Measurements from ENCODE around the gene POLN. TPM values are rescaled to one million over a fixed set of nuclear protein-coding genes. Genes with fewer than 3 reads are reported as not detected.

Gene POLN
- total and polyA plus RNA-seq, 2 experiments from 2014 or later, result 1.7 to 2.0 TPM

DNA sequence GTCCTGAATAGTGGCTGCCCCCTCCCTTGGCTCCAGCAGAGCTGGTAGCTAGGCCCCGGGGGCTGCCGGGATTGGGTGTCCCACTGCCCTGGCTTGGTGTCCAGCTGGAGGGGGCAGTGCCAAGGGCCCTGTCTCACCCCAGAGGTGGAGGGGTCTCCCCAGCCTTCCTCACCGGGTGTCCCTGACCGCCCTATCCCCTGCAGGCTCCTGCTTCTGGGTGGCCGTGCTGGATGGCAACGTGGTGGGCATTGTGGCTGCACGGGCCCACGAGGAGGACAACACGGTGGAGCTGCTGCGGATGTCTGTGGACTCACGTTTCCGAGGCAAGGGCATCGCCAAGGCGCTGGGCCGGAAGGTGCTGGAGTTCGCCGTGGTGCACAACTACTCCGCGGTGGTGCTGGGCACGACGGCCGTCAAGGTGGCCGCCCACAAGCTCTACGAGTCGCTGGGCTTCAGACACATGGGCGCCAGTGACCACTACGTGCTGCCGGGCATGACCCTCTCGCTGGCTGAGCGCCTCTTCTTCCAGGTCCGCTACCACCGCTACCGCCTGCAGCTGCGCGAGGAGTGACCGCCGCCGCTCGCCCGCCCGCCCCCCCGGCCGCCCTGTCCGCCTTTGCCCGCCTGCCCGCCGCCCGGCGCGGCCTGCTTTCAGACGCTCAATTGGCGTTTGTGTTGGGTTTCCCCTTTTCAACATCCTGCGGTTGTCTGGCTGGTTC, 178.2 kb downstream of the POLN start:
- Histone ChIP-seq H2AFZ (no peak overlapping the region), H4K20me1 (ENCODE audit: insufficient read depth, poor library complexity, severe bottlenecking) (no peaks in the 10 kb centered on the region), H3K9me3 (ENCODE audit: low read depth) (no peaks in the 10 kb centered on the region), H3K4me3 (no peak overlapping the region), H3K9me2 (replicated peaks; ENCODE audit: insufficient read depth) (no peaks in the 10 kb centered on the region), H3K27ac (no peak overlapping the region), H3K36me3 (replicated peaks; ENCODE audit: insufficient read depth, low read depth) (no peaks in the 10 kb centered on the region), H3K79me2 (no peaks in the 10 kb centered on the region), H3K4me2 (no peak overlapping the region), H3K27me3 (peaks cover 8% of the 10 kb centered on the region), H3K4me1 (ENCODE audit: insufficient read depth) (no peaks in the 10 kb centered on the region)
- TF ChIP-seq EZH2phosphoT487 (IDR thresholded peaks at IDR 0.05; ENCODE audit: low read depth, severe bottlenecking, unreplicated experiment) (no peak), EZH2 (IDR thresholded peaks at IDR 0.05; ENCODE audit: borderline replicate concordance) (no peak)
- TF ChIP-seq, protein P1, sequence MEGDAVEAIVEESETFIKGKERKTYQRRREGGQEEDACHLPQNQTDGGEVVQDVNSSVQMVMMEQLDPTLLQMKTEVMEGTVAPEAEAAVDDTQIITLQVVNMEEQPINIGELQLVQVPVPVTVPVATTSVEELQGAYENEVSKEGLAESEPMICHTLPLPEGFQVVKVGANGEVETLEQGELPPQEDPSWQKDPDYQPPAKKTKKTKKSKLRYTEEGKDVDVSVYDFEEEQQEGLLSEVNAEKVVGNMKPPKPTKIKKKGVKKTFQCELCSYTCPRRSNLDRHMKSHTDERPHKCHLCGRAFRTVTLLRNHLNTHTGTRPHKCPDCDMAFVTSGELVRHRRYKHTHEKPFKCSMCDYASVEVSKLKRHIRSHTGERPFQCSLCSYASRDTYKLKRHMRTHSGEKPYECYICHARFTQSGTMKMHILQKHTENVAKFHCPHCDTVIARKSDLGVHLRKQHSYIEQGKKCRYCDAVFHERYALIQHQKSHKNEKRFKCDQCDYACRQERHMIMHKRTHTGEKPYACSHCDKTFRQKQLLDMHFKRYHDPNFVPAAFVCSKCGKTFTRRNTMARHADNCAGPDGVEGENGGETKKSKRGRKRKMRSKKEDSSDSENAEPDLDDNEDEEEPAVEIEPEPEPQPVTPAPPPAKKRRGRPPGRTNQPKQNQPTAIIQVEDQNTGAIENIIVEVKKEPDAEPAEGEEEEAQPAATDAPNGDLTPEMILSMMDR (IDR thresholded peaks at IDR 0.05; ENCODE audit: poor library complexity), result no peak
- 94% methylated on average over 31 of the region's 53 CpGs for WGBS (ENCODE audit: low lambda C conversion rate, missing lambda C conversion rate)
- no peak for DNase-seq (ENCODE audit: low spot score)

DNA sequence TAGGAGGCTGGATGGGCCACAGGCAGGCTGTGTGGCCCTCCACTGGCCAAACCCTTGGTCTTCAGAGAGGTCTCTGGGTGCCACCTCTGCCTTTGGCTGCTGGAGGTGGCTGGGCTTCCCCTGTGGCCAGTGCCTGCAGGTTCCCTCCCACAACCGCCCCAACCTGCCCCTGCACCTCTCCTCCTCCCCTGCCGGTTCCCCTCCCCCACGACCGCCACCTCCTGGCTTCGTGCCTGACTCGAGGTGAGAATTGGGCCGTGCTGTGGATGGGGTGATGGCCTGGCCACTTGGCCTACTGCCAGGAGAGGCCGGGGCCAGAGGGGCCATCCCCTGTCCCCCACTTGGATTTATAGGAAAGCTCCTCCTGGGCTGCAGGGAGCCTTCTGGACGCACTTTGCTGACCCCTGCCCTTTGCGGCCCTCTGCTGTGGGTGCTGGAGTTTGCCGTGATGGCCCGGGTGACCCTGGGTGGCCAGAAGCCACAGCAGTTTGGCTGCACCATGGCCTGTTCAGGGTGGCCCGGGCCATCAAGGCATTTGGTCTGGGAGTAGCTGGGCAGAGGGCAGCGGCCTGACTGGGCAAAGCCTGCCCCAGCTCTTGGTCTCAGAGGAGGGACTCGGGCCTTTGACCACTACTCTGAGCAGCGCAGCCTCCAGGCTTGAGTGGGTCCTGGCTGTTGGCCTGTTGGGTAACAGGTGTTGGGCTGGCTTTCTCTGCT, 179.0 kb downstream of the POLN start:
- Histone ChIP-seq H3K4me3 (no peak overlapping the region), H3K4me2 (no peak overlapping the region), H3K9me3 (ENCODE audit: low read depth) (no peaks in the 10 kb centered on the region), H4K20me1 (ENCODE audit: insufficient read depth, poor library complexity, severe bottlenecking) (no peaks in the 10 kb centered on the region), H3K36me3 (replicated peaks; ENCODE audit: insufficient read depth, low read depth) (no peaks in the 10 kb centered on the region), H3K79me2 (no peaks in the 10 kb centered on the region), H3K27me3 (peaks cover 11% of the 10 kb centered on the region), H3K9me2 (replicated peaks; ENCODE audit: insufficient read depth) (no peaks in the 10 kb centered on the region), H2AFZ (no peak overlapping the region), H3K4me1 (ENCODE audit: insufficient read depth) (no peaks in the 10 kb centered on the region), H3K27ac (no peak overlapping the region)
- TF ChIP-seq, protein P1 (IDR thresholded peaks at IDR 0.05; ENCODE audit: poor library complexity), result no peak
- no peak for TF ChIP-seq EZH2phosphoT487 (IDR thresholded peaks at IDR 0.05; ENCODE audit: low read depth, severe bottlenecking, unreplicated experiment)
- no peak for DNase-seq (ENCODE audit: low spot score)
- 93% methylated on average over 14 of the region's 16 CpGs for WGBS (ENCODE audit: low lambda C conversion rate, missing lambda C conversion rate)

DNA sequence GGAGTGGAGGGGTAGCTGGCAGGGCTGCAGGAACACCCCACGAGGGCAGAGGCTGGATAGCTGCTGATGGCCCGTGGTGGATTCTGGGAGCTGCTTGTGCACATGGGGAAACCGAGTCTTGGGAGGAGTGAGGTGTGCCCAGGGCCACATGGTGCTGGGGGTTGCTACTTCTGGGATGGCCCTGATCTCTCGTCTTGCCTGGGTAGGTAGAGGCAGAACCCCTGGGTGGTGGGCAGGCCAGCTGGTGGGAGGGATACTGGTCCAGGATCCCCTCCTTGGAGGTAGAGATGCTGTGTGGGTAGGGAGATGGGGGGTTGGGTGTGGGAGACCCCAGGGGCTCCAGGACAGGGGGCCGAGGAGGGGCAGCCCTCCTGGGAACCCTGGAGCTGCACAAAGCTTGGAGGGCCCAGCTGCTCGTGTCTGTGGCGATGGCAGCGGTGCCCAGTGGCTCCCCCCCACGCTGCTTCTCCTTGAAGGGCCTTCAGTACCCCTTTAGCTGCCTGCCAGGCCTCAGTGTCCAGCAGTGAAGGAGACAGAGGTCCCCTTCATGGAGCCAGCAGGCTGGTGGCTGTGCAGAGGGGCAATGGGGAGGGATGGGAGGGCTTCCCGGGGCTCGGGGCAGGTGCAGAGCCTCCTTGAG, 179.6 kb downstream of the POLN start:
- no peaks in the 10 kb centered on the region for H3K4me1 ChIP-seq (ENCODE audit: insufficient read depth)
- H3K79me2 ChIP-seq, result no peaks in the 10 kb centered on the region
- H3K27me3 ChIP-seq, result peaks cover 18% of the 10 kb centered on the region
- no peak overlapping the region for H3K4me2 ChIP-seq
- H4K20me1 ChIP-seq (ENCODE audit: insufficient read depth, poor library complexity, severe bottlenecking), result no peaks in the 10 kb centered on the region
- TF ChIP-seq, protein P1 (IDR thresholded peaks at IDR 0.05; ENCODE audit: poor library complexity), result no peak
- TF ChIP-seq EZH2phosphoT487 (IDR thresholded peaks at IDR 0.05; ENCODE audit: low read depth, severe bottlenecking, unreplicated experiment), result no peak
- TF ChIP-seq EZH2 (IDR thresholded peaks at IDR 0.05; ENCODE audit: borderline replicate concordance), result no peak
- H3K9me3 ChIP-seq (ENCODE audit: low read depth), result no peaks in the 10 kb centered on the region
- WGBS (ENCODE audit: low lambda C conversion rate, missing lambda C conversion rate), result 97% methylated on average over 10 of the region's 11 CpGs
- no peak overlapping the region for H3K4me3 ChIP-seq
- H3K9me2 ChIP-seq (replicated peaks; ENCODE audit: insufficient read depth), result no peaks in the 10 kb centered on the region
- no peak overlapping the region for H2AFZ ChIP-seq
- no peak overlapping the region for H3K27ac ChIP-seq
- H3K36me3 ChIP-seq (replicated peaks; ENCODE audit: insufficient read depth, low read depth), result no peaks in the 10 kb centered on the region
- DNase-seq (ENCODE audit: low spot score), result no peak
